MM.1S (cell line): ENCODE measurements around the gene TUT7.

ENCODE experiments used
- CTCF ChIP-seq: fragments of 300-600 bp; sonication (generic); IDR thresholded peaks from 2 replicates; pipeline ENCODE4 v1.5.1; 2016; ENCODE audit warnings: antibody characterized with exemption, low read length, mixed read lengths
- EZH2 ChIP-seq: fragments of 300-600 bp; sonication (generic); optimal IDR thresholded peaks from 2 replicates; pipeline ENCODE3; 2017; ENCODE audit warnings: low read depth, mild to moderate bottlenecking, antibody characterized with exemption, low read length, mixed read lengths
- EZH2phosphoT487 ChIP-seq: fragments of 300-600 bp; sonication (generic); IDR thresholded peaks from 2 replicates; pipeline ENCODE4 v1.6.1; 2018; ENCODE audit warnings: antibody characterized with exemption, low read length

- no peak for TF ChIP-seq CTCF
- TF ChIP-seq EZH2, result no peak
- TF ChIP-seq EZH2phosphoT487, result no peak
Measured at GRCh38 chr9:86324308-86324707, 29.9 kb downstream of the TUT7 start.
